H1 (cell line): ENCODE data around the gene CMSS1. TPM values are rescaled to one million over a fixed set of nuclear protein-coding genes. Genes with fewer than 3 reads are reported as not detected.

Source experiments
- polyA plus RNA-seq, 7 experiments: library from polyadenylated mRNA; depleted of rRNA in 3 of 7; stranded (reverse) in 5 of 7; unstranded in 2 of 7; fragments of >200 nt in 5 of 7; fragments of 200-250 nt in 2 of 7; gene quantifications; 1 replicate in 5 of 7; 2 replicates in 1 of 7; 4 replicates in 1 of 7; pipeline versions ENCODE4 v1.2.1 to v1.2.3, GENCODE V29; 2011 to 2013; ENCODE audit warnings: missing spikeins in 2 of 7, mixed read lengths in 2 of 7
- total RNA-seq: library from RNA; stranded (reverse); fragmentation: NEBNext Ultra II Directional; extraction: Animal tissue kit (Norgen Biotek cat#: 25700); gene quantifications from 2 replicates; pipeline ENCODE4 v1.2.1, GENCODE V29; 2021
- TF ChIP-seq, protein P1 (sequence below): IDR thresholded peaks from 2 replicates; pipeline ENCODE4 v1.6.1; 2012; ENCODE audit warnings: low read length, inconsistent platforms

The CMSS1 gene
- total and polyA plus RNA-seq, 2 of the 8 experiments (the other 6 are each of a cell fraction or from before 2014, with no cell fraction given) = 15.2 to 75.1 TPM

GRCh38 chr3:99810403-99810802 lies 7.3 kb upstream of the CMSS1 start (continued):
- TF ChIP-seq, protein P1, sequence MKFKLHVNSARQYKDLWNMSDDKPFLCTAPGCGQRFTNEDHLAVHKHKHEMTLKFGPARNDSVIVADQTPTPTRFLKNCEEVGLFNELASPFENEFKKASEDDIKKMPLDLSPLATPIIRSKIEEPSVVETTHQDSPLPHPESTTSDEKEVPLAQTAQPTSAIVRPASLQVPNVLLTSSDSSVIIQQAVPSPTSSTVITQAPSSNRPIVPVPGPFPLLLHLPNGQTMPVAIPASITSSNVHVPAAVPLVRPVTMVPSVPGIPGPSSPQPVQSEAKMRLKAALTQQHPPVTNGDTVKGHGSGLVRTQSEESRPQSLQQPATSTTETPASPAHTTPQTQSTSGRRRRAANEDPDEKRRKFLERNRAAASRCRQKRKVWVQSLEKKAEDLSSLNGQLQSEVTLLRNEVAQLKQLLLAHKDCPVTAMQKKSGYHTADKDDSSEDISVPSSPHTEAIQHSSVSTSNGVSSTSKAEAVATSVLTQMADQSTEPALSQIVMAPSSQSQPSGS = no peak
